Measurements from ENCODE around the gene TCHHL1. TPM values are rescaled to one million over a fixed set of nuclear protein-coding genes. Genes with fewer than 3 reads are reported as not detected.

Gene TCHHL1
- not detected in 2 replicates for total RNA-seq

DNA sequence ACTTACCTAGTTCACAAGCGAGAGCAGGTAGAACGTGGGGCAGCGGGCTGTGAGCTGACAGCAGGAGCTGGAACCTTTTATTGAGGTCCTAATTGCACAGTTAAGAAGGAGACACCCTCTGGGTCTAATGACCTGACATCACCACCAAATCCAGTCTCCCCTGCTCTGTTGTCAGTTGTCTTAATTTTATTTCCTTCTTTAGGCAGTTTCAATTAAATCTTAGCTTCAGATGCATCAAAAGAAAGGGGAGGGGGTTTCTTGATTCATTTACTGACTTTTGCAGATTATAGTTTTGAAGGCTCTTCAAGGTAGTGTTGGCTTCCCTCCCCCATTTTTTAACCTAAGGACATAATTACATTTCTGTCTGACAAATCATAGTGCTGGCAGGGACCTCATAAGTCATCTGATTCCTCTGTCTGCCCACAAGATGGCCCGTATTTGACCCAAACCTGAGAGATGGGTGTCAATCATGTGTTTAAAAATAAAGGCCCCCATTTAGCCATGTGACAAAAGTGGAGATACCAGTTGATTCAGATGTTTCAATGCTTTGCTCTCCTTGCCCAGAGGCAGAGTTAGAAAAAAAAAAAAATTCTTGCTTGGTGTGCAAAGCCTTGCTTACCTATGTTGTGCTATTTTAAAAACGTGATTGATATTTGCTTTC, at the start of gene TCHHL1:
Gene TCHHL1, minus strand, starts transcription at position 51 of the 661 bp plus-strand sequence. CDS start 921 bp downstream, outside the sequence.
- TF ChIP-seq, protein P1, sequence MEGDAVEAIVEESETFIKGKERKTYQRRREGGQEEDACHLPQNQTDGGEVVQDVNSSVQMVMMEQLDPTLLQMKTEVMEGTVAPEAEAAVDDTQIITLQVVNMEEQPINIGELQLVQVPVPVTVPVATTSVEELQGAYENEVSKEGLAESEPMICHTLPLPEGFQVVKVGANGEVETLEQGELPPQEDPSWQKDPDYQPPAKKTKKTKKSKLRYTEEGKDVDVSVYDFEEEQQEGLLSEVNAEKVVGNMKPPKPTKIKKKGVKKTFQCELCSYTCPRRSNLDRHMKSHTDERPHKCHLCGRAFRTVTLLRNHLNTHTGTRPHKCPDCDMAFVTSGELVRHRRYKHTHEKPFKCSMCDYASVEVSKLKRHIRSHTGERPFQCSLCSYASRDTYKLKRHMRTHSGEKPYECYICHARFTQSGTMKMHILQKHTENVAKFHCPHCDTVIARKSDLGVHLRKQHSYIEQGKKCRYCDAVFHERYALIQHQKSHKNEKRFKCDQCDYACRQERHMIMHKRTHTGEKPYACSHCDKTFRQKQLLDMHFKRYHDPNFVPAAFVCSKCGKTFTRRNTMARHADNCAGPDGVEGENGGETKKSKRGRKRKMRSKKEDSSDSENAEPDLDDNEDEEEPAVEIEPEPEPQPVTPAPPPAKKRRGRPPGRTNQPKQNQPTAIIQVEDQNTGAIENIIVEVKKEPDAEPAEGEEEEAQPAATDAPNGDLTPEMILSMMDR (conservative IDR thresholded peaks at IDR 0.05; ENCODE audit: low read depth, low read length), result no peak
- DNase-seq (ENCODE audit: low read depth), result no peak

DNA sequence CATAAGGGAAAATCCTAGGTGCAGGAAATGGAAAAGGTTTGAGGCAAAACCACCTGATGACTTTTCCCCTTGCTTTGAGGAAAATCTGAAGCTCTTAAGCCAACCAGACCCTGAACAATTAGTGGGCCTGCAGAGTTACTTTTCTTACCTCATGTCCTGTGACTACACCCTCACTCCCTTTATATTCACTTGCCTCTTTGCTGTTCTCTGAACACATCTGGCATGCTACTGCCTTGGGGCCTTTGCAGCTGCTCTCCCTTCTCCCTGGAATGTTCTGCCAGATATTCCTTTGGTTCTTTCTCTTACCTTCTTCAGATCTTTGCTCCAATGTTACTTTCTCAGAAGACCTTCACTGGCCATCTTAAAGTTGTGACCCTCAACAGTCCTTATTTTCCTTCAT, 48.4 kb upstream of the TCHHL1 start:
- TF ChIP-seq, protein P1 (conservative IDR thresholded peaks at IDR 0.05; ENCODE audit: low read depth, low read length), result no peak
- H3K4me3 ChIP-seq (ENCODE audit: low read depth, low read length), result no peak overlapping the region
- no peak for DNase-seq (ENCODE audit: low read depth)

More for the DNA sequence above, at the start of gene TCHHL1:
- H3K4me3 ChIP-seq (ENCODE audit: low read depth, low read length), result no peak within 1 kb of the TSS

DNA sequence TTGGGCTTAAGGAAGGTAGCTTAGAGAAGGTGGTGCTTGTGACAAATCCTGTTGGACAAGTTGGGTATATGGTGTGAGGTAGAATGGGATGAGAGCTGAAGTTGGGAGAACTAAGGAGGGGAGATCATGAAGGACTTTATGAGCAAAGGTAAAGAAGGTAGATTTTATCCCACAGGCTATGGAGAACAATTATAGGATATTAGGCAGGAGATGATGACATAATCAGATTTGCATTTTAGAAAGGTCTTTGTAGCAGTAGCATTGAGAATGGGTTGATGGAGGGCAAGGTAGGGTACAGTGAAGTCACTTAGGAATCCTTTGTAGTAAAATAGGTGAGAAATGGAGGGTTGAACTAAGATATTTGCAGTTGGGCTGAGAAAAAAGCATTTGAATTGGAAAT, 41.3 kb upstream of the TCHHL1 start:
- no peak for DNase-seq (ENCODE audit: low read depth)
- no peak overlapping the region for H3K4me3 ChIP-seq (ENCODE audit: low read depth, low read length)
- TF ChIP-seq, protein P1 (conservative IDR thresholded peaks at IDR 0.05; ENCODE audit: low read depth, low read length), result no peak

DNA sequence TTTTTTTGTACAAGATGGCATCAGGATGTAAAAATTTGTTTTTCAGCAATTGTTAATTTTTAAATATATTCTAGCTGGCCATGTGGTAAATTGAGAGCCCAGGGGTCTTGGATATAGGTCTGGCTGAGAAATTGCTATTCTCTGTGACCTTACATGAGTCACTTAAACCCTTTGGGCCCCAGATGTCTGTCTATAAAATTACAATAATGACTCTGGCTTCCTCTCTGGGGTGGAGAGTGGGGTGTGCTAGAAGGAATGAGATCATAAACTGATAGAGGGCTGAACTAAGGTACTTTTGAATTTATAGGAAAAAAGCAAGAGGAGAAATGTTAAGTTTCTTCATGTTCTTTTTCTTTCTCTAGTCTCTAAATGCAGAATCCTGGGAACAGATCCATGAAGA, 38.8 kb upstream of the TCHHL1 start:
- TF ChIP-seq, protein P1 (conservative IDR thresholded peaks at IDR 0.05; ENCODE audit: low read depth, low read length), result no peak
- no peak overlapping the region for H3K4me3 ChIP-seq (ENCODE audit: low read depth, low read length)
- no peak for DNase-seq (ENCODE audit: low read depth)

DNA sequence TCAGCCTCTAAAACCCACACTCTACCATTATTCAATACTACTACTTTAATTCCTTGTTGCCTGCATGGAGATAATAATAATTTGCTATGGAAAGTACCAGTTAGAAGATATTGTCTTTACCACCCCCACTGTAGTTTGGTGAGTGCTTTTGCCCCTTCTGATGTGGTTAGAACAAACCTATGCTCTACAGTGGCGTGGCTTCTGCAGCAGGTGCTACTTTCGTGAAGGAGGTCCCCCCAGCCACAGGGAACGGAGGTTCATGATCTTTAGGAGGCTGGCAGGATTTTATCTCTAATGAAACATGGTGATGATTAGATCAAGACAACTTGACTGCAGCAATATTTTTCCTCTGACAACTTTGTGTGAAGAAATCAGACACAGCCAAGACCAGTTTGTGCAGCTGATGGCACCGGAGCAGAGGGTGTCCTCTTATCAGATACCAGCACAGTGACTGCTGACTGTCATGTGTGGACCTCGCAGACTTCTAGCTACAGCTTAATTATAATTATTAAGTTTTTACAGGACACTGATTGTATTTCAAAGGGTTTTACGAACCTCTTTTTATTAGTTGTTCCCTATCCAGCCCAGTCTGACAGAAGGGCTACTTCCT, 37.1 kb upstream of the TCHHL1 start:
- no peak for DNase-seq (ENCODE audit: low read depth)
- TF ChIP-seq, protein P1 (conservative IDR thresholded peaks at IDR 0.05; ENCODE audit: low read depth, low read length), result no peak
- H3K4me3 ChIP-seq (ENCODE audit: low read depth, low read length), result no peak overlapping the region

DNA sequence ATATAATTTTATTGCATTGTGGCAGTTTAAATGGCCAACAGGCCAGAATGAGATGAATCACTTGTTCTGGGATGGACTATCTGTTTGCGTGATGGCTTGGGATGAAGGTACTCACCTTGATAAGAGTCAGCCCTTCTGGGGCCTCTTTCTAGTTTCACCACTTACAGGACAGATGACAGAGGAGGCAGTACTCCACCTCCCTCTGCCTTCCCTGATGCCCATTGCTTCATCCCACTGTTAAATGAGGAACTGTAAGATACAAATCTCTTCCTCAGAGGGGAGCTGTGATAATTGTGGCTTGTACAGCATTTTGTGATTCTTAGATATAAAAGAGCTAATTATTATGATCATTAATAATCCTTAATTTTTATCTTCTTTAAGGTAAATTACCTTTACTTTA, 30.1 kb upstream of the TCHHL1 start:
- TF ChIP-seq, protein P1 (conservative IDR thresholded peaks at IDR 0.05; ENCODE audit: low read depth, low read length), result no peak
- DNase-seq (ENCODE audit: low read depth), result no peak
- H3K4me3 ChIP-seq (ENCODE audit: low read depth, low read length), result no peak overlapping the region

DNA sequence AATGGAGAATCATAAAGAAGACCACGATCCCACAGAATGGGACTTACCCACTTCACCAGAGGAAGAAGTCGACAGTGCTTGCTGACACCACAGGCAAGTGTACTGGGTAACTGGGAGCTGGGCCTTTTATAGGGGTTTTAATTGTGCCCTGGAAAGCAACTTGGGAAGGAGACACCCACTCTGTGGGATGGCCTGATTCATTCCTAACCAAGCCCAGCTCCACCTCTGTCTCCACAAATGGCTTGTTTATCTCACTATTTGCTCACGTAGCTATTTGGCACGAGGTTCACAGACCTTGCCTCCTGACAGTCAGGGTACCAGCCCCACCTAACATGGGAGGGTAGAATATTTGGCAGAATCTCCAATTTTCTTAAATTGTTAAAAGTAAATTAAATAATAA, 26.5 kb upstream of the TCHHL1 start, which contains the start of gene TCHH:
Gene TCHH, minus strand, starts transcription at position 101 of the 400 bp plus-strand sequence. CDS start 1,364 bp downstream, outside the sequence.
- no peak within 1 kb of the TSS for H3K4me3 ChIP-seq (ENCODE audit: low read depth, low read length)
- TF ChIP-seq, protein P1 (conservative IDR thresholded peaks at IDR 0.05; ENCODE audit: low read depth, low read length), result no peak
- DNase-seq (ENCODE audit: low read depth), result no peak
